NOMO-1 (cell line): ENCODE data around the gene WDR45B.

ENCODE experiments used
- DNase-seq, 2 experiments: peaks; one replicate each; lab custom pipeline; 2025; ENCODE audit not compliant: unreplicated experiment in 2 of 2; lab: John Stamatoyannopoulos, UW

WDR45B gene

DNA sequence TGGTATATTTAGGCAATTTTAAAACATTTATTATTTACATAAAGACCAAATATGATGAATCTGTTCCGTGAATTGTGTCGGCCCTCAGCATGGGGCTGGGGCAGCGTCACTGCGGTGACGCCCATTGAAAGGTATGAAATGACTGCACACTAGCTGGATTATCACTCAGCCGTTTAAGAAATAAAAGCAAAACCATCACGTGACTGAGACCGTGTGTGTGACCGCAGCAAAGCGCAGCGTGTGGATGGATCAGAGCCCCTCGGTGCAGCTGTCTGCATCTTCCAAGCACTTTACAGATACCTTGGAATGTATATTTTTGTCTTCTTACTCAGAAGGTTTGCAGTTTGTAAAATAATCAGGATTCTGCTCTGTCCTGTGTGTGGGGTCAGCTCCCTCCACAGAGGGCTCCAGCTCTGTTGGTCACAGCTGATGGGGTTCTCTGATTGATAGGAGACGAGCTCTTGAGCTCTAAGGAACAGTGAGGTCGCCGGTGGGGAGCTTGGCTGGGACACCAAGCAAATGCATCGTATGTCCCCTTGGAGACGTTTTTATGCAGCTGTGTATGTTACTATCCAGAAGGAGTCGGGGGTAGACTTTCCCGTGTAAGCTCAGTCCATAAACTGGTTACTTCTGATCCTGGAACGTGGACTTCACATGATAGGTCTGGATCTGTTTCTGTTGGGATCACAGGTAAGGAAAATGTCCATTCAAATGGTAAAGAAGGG lies 45.1 kb downstream of the WDR45B start:
- DNase-seq, result no peak

DNA sequence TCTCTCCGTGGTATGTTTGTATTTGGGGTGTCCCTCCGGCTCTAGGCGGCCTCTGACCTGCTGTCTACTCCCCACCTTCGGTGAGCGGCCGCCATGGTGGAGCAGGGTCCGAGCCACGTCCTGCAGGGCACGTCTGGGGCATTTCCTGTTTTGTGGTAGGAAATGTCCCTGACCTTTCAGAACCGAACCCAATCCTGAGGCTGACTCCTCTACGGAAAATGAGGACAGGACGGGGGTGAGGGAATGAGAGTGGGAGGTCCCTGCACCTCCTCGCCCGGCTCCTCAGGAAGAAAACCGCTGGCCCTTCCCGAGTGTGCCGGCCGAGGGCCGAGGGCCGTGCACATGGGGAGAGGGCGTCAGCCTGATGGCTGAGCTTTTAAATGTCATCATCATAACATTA lies 45.8 kb downstream of the WDR45B start:
- DNase-seq, result no peak

DNA sequence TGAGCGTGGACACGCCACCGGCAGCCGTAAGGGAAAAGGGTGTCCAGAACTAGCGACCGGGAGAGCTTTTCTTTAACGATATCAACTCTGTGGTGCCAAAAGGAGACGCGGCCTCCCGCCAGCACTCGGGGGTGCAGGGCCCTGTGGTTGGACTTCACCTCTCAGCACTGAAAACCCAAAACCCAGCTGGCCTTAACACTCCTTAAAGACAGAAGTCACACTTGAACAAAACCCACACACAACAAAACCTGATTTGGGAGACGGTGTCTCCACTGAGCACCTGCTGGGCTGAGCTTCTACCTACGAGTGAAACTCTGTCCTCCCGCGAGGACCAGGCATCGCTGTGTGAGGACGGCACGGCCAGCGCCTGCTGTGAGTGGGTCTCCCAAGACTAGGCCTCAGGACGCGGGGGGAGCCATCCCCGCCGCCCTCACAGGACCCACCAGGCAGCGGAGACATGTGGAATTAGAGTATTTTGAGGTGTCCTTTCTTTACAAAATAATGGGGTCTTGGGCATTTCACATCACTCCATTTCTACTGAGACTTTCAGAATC lies 46.7 kb downstream of the WDR45B start:
- no peak for DNase-seq

DNA sequence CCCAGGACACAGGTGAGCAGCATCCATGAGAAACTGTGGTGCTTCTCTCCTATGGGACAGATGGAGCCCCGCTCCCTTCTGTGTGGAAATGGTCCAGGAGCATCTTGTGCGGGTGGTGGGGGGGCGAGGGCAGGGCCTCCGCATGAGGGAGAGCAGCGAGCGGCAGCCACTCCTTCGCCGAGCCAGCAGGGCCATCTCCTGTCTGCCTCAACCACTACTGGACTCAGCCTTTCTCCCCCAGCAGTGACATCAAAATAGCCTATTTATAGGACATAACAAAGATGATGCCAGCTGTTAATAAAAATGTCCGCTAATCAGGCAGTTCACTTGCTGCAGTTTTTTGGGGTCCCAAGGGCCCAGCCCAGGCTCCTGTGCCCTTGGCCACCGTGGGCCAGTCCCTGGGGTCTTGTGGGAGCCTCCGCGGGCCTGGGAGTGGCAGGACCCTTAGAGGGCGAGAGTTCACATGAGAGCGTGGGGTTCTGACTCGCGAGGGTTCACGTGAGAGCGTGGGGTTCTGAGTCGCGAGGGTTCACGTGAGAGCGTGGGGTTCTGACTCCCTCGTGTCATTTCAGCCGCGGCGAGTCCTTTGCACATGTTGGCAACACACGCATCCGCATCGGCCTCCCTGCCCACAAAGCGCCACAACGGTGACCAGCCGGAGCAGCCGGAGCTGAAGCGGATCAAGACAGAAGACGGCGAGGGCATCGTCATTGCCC lies 47.4 kb downstream of the WDR45B start:
- no peak for DNase-seq

DNA sequence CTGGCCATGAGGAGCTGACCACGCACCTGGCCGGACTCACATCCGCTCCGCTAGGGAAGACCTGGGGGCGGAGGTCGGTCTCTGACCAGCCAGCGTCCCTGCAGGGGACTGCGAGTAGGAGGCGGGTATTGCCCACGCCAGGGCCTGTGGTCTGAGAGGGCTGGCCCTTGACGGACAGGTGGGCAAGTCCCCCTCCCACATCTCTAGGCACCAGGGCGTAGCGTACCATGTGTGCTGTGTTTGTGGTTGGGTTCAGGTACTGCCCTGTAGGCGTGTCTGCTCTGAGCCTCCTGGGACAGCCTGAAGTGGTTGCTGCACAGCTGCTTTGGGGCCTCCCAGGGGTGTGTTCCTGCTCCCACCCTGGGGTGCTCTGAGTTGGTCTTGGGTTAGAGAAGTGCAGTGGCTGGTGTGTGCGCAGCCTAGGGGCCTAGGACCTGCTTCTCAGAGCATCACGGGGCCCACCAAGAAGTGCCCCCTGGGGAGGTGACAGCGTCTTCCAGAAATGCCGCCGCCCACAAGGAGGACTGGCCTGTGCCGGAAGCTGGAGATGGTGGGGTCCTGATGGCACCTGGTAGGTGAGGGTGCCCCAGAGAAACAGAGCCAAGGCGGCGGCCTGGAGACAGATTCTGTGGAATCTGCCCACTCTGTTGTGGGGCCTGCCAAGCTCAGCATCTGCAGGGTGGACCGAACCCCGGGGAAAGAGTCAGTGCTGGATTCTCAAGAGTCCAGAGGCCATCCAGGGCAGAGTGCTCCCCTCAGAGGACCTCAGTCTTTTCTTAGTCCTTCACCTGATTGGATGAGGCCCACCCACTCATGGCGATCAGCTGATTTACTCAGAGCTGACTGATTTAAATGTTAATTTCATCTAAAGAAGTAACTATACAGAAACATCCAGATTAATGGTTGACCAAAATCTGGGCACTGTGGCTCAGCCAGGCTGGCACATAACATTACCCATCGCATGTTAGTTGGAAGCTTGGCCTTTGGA lies 48.3 kb downstream of the WDR45B start:
- no peak for DNase-seq

DNA sequence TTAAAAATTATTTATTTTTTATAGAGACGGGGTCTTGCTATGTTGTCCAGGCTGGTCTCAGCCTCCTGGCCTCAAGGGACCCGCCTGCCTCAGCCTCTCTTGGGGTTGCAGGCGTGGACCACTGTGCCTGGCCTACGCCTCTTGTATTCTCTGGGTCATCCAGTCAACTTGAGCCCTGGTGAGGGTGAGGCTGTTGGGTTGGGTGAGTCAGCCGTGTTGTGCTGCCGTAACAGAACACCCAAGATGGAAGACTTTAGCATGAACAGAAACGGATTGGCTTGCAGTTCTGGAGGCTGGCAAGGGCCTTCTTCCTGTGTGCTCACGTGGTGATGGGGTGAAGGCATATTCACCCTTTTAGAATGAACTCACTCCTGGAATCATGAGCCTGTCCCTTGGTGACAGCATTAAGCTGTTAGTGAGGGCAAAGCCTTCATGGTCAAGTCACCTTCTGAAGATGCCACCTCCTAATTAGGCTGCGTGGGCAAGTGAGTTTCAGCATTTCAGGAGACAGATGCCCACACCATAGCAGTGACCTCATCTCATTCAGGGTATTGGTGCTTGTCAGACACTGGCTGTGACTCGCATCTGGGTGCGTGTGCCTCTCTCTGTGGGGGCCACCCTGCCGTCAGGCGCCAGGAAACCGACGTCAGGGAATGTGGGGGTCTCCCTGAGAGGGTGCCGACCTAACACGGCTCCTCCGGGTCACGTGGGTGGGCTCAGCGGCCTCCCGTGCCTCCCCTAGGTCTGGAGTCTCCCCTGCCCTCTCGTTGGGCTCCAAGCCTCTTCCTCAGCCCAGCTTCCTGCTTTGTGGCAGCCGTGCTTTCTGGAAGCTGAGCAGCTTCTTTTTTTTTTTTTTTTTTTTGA lies 49.8 kb downstream of the WDR45B start:
- no peak for DNase-seq

DNA sequence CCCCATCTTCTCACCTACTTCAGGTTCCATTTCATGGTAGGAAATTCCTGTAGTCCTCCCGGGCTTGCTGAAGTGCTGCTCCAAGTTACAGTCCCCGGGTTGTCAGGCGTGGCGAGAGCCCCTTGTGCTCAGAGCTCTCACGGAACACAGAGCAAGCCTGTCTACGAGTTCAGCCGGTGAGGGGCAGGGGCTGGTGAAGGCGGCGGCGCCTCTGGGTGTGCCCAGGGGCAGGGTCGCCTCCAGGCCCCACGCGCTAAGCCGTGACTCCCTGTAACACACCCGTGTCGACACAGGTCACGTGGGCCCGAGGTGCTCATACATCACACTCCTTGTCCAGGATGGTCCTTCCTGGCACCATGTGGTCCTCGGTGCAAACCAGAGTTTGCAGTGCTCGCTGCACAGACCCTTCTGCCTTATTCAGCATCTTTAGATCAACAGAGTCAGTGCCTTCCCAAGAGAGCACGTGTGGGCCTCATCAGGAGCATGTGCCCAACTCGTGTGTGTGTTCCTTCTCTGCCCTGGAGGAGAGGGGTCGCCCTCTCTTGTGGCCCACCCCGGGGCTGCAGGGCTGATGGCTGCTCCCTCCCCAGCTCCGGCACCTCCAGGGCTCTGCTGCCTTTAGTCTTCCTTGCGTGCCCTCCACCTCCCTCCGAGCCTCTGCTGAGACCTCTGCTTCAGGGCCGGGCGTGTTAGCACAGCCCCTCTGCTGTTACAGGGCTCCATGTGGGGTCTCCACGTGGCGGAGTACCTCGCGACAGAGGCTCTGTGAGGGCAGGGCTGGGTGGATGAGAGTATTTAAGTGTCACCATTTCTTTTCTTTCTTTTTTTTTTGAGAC lies 51.2 kb downstream of the WDR45B start:
- DNase-seq, result no peak

DNA sequence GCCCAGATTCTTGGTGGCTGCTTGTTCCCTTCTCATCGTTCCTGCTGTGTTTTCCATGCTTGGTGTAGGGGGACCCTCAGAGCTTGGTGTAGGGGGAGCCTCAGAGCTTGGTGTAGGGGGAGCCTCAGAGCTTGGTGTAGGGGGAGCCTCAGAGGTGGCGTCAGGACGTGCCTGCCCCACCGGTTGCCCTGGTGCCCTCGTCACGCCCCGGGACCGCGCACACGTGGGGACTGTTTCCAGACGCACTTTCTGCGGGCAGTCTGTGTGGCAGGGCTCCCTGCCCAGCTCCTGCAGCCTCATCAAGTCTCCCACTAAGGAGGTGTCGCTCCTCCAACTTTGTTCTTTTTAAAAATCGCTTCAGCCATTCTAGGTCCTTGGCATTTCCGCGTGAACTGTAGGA lies 51.9 kb downstream of the WDR45B start:
- DNase-seq, result no peak

DNA sequence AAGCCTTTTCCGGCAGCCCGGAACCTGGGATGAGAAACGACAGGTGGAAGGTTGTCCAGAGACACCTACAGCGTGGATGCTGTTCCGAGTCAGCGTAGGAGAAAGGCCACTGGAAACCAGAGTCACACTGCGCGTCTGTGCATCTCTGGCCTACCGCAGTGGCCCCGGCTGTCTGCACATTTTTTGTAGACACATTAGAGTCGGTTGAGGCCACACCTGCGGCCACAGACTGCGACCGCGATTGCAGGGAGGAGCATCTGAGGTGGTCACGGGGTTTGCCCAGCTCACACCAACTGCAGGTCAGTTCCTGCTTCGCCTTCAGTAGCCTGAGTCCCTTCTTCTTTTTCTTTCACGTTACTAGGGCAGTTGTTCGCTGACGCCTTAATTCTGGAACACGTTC lies 52.4 kb downstream of the WDR45B start:
- DNase-seq, result no peak

DNA sequence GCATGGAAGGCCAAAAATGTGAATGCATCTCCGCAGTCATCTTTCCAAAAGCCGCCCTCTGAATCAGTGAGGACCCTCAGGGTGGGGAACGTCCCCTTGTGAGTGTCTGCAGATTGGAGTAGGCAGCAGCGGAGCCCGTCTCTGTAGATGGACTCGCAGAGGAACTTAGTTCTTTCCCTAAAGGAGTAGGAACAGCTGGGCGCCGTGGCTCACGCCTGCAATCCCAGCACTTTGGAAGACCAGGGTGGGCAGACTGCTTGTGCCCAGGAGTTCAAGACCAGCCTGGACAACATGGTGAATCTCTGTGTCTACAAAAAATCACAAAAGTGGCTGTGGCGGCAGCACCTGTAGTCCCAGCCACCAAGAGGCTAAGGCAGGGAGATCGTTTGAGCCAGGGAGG lies 53.7 kb downstream of the WDR45B start:
- DNase-seq, result no peak

DNA sequence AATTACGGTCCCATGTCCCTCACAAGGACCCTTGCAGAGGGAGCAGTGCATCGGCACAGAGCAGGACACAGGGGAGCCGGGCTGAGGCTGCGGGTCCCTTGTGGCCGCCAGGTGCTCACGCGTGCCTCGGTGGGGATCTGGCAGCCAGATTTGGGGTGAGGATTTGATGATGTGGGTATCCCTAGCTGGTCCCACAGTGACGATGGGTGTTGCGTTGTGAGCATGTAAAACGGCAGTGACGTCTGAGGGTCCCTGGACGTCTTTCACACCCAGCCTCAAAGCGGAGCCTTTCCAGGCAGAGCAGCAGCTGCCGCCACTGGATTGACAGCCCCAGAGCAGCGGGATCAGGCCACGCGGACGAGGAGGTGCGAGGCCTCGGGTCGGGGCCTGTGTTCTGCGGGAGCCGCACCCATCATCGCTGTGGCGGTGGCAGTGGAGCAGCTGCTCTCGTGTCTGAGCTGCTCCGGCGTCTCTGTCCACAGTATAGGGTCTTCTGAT lies 54.6 kb downstream of the WDR45B start:
- DNase-seq, result no peak

DNA sequence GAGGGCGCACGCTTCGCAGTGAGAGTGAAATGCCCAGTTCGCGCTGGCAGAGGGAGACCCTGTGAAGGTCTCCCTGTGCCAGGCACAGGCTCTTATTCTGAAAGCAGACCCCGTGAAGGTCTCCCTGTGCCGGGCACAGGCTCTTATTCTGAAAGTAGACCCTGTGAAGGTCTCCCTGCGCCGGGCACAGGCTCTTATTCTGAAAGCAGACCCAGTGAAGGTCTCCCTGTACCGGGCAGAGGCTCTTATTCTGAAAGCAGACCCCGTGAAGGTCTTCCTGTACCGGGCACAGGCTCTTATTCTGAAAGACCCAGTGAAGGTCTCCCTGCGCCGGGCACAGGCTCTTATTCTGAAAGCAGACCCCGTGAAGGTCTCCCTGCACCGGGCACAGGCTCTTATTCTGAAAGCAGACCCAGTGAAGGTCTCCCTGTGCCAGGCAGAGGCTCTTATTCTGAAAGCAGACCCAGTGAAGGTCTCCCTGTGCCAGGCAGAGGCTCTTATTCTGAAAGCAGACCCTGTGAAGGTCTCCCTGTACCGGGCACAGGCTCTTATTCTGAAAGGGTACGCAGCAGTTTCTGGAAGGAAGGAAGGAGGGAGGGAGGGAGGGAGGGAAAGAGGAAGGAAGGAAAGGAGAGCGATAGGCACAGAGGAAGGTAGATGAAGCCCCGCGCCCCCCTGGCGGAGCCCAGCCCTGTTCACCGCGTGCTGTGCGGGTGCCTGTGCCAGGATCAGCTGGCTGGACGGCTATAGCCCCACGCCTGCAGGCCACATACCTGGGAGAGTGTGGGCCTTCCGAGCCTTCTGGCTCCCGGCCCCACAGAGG lies 55.3 kb downstream of the WDR45B start:
- DNase-seq, result peak; percentile 65 to 81

DNA sequence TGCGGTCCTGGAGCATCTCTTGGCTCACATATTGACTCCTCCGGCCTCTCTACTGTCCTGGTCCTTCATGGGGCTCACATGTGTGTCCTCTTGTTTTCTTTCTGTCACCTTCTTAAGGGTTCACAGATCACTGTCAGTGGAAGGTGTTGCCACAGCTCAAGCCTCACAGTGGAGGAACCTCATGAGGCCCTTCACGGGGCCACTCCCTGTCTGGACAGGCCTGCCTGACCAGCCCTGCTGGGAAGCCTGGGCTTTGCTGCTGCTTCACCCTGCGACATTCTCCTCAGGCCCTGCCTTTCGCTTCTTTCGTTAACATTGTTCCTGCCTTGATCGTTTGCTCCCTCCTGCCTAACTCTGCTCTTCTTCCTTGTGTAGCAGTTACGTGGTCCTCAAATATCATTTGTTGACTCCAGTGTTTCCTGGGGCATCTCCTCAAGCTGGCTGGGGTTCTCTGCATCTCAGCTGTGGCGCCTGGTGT lies 55.9 kb downstream of the WDR45B start:
- peak; percentile 8 to 18 for DNase-seq

DNA sequence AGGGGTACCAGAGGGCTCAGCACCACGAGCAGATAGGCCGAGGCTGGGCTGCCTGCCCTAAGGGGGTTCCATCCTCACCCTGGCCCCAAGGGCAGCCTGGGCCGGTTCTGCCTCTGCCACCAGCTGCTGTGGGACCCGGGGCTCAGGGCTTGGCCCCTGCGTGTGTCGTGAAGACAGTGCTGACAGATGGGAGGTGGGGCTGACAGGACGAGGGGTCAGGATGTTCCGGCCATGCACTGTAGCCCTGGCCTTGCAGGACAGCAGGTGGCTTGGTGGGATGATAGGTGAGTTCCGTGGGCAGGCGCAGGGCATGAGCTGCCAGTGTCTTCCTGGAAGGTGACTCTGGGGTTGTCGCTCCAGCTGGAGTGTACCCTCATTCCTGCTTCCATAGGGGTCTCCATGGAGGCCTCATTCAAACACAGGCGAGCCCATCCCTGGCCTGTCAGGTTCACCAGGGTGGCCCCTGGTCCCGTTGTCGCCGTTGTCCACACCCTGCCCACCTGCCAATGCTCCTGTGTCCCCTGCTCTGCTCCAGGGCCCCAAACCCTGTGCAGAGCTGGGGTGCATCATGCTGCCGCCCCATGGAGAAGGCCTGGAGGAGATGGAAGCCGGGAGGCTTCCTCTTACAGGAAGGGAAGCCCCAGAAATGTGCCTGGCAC lies 57.2 kb downstream of the WDR45B start:
- DNase-seq, result no peak

DNA sequence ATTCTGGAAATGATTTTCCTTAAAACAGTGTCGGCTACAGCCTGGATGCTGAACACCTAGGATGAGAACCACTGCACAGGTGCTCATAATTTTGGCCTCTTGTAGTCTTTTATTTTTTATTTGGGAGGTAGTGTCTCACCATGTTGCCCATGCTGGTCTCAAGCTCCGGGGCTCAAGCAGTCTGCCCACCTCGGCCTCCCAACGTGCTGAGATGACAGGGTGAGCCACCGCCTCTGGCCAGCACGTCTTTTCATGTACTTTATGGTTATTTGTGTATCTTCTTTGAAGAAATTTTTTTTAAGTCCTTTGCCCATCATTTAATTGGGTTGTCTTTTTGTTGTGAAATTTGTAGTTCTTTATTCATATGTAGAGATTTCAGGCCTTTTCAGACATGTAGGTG lies 58.0 kb downstream of the WDR45B start:
- DNase-seq, result no peak

DNA sequence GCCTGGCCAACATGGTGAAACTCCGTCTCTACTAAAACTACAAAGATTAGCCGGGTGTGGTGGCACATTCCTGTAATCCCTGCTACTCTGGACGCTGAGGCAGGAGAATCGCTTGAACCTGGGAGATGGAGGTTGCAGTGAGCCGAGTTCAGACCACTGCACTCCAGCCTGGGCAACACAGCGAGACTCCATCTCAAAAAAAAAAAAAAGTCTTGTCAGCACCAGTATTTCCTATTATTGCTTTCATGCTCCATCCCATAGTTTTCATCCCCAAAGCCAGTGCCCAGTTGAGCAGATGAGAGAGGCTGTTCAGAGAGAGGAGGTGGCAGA lies 58.4 kb downstream of the WDR45B start:
- no peak for DNase-seq

DNA sequence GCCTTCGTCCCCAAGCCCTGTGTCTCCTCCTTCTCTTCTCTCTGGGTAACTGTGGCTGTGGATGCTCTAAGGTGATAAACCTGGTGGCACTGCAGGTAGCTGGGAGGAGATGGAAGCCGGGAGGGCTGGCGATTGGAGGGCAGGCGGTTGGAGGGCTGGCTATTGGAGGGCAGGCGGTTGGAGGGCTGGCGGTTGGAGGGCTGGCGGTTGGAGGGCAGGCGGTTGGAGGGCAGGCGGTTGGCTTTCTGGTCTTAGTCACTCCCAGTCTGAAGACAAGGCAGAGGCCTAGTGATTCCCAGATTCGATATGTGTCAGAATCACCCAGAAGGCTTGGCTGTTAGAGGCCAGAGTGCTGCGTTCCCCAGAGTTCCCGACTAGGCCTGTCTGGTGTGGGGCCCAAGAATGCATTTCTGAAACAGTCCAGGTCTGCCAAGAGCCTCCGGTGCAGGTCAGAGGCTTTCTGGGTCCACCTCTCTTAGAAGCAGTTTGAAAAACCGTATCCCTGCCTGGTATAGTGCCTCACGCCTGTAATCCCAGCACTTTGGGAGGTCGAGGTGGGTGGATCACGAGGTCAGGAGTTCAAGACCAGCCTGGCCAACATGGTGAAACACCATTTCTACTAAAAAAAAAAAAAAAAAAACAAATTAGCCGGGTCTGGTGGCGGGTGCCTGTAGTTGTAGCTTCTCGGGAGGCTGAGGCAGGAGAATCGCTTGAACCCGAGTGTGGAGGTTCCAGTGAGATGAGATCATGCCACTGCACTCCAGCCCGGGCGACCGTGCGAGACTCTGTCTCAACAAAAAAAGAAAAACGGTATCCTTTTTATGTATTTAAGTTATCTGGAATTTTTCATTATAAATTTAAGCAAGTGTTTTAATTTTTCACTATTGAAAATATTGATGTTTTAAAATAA lies 59.7 kb downstream of the WDR45B start:
- DNase-seq, result no peak
